Esophagus squamous epithelium (tissue), 4 donors: ENCODE measurements around the gene GPC6.

ENCODE experiments used
- CTCF ChIP-seq, 6 experiments: fragments of 450-650 bp in 4 of 6; fragments of 200-600 bp in 2 of 6; sonication (generic) in 2 of 6; IDR thresholded peaks; one replicate each; pipeline ENCODE4 v1.5.1; 2016 to 2019; ENCODE audit warnings: antibody characterized with exemption in 6 of 6, mild to moderate bottlenecking in 4 of 6, moderate library complexity in 4 of 6
- POLR2A ChIP-seq, 4 donors: fragments of 450-650 bp; IDR thresholded peaks; one replicate each; pipeline ENCODE4 v1.6.1; 2017; ENCODE audit warnings: antibody characterized with exemption in 4 of 4, mild to moderate bottlenecking in 4 of 4, moderate library complexity in 3 of 4

GRCh38 chr13:93496985-93497673 is 270.5 kb downstream of the GPC6 start:
- no peak for TF ChIP-seq CTCF (IDR thresholded peaks at IDR 0.05)
- no peak for TF ChIP-seq POLR2A (IDR thresholded peaks at IDR 0.05)
